NCI-H146 treated with DMSO at 0.1 percent for 48 hours (cell line): Measurements from ENCODE around the gene NUP98.
"Not testable (repeated sequence)": the region's sequence is repeated elsewhere in the genome, so short reads cannot be mapped to it uniquely, and the experiment has no call there.

Source experiments
- DNase-seq: peaks from one replicate; lab custom pipeline; 2025; ENCODE audit not compliant: unreplicated experiment; lab: John Stamatoyannopoulos, UW

NUP98 gene

GRCh38 chr11:3802011-3802790 is 4.8 kb upstream of the NUP98 start:
- DNase-seq: no peak

GRCh38 chr11:3799873-3800272 is 2.5 kb upstream of the NUP98 start:
- no peak for DNase-seq

GRCh38 chr11:3799143-3799542 is 1.8 kb upstream of the NUP98 start:
- DNase-seq: no peak

- DNase-seq: no peak
Observed at GRCh38 chr11:3796801-3797328, 489 bp downstream of the NUP98 start.

- no peak for DNase-seq
Observed at GRCh38 chr11:3796346-3796745, 1.0 kb downstream of the NUP98 start.

- DNase-seq: no peak
Observed at GRCh38 chr11:3796002-3796311, 1.4 kb downstream of the NUP98 start.

- no peak for DNase-seq
Observed at GRCh38 chr11:3795131-3796001, 2.0 kb downstream of the NUP98 start.

GRCh38 chr11:3794387-3794786 is 3.0 kb downstream of the NUP98 start:
- DNase-seq: not testable (repeated sequence)

- no peak for DNase-seq
Observed at GRCh38 chr11:3786781-3787428, 10.4 kb downstream of the NUP98 start.

- no peak for DNase-seq
Observed at GRCh38 chr11:3783611-3784010, 13.7 kb downstream of the NUP98 start.

- no peak for DNase-seq
Observed at GRCh38 chr11:3782963-3783362, 14.4 kb downstream of the NUP98 start.

GRCh38 chr11:3781423-3781822 is 15.9 kb downstream of the NUP98 start:
- DNase-seq: no peak

GRCh38 chr11:3775736-3776406 is 21.5 kb downstream of the NUP98 start:
- no peak for DNase-seq

- DNase-seq: no peak
Observed at GRCh38 chr11:3773180-3773579, 24.2 kb downstream of the NUP98 start.

- no peak for DNase-seq
Observed at GRCh38 chr11:3767536-3767935, 29.8 kb downstream of the NUP98 start.

GRCh38 chr11:3766836-3767235 is 30.5 kb downstream of the NUP98 start:
- not testable (repeated sequence) for DNase-seq

GRCh38 chr11:3764266-3764665 is 33.1 kb downstream of the NUP98 start:
- no peak for DNase-seq

- no peak for DNase-seq
Observed at GRCh38 chr11:3755151-3755550, 42.2 kb downstream of the NUP98 start.

- DNase-seq: no peak
Observed at GRCh38 chr11:3753110-3753509, 44.2 kb downstream of the NUP98 start.

- DNase-seq: no peak
Observed at GRCh38 chr11:3747704-3748103, 49.6 kb downstream of the NUP98 start.

- DNase-seq: no peak
Observed at GRCh38 chr11:3745161-3745560, 52.2 kb downstream of the NUP98 start.
